MM.1S (cell line): ENCODE results near the gene TMEM101.

Experiments
- DNase-seq: peaks from one replicate; pipeline ENCODE4 v3.0.0-alpha.2; 2015
- H2AFZ ChIP-seq: fragments of 300-600 bp; sonication (generic); 2 replicates; pipeline ENCODE4 v1.6.0; 2016; ENCODE audit warnings: antibody characterized with exemption, low read length
- H3F3A ChIP-seq: fragments of 300-600 bp; sonication (generic); 2 replicates; pipeline ENCODE4 v1.6.1; 2016; ENCODE audit warnings: mild to moderate bottlenecking, antibody characterized with exemption, low read length, moderate library complexity, mixed read lengths; ENCODE audit not compliant: insufficient read depth
- H3K27ac ChIP-seq: fragments of 300-600 bp; sonication (generic); 2 replicates; pipeline ENCODE4 v1.5.1; 2016; ENCODE audit warnings: mild to moderate bottlenecking, low read length
- H3K27me3 ChIP-seq: fragments of 300-600 bp; sonication (generic); replicated peaks from 2 replicates; pipeline ENCODE4 v1.6.0; 2016; ENCODE audit warnings: low read length; ENCODE audit not compliant: insufficient read depth
- H3K36me3 ChIP-seq: fragments of 300-600 bp; sonication (generic); replicated peaks from 2 replicates; pipeline ENCODE4 v1.6.1; 2016; ENCODE audit warnings: mild to moderate bottlenecking, low read length, mixed read lengths; ENCODE audit not compliant: insufficient read depth
- H3K4me1 ChIP-seq: fragments of 300-600 bp; sonication (generic); 2 replicates; pipeline ENCODE4 v1.6.1; 2016; ENCODE audit warnings: low read length, mixed read lengths
- H3K4me2 ChIP-seq: fragments of 300-600 bp; sonication (generic); 2 replicates; pipeline ENCODE4 v1.6.0; 2016; ENCODE audit warnings: low read depth, low read length
- H3K4me3 ChIP-seq: fragments of 300-600 bp; sonication (generic); 2 replicates; pipeline ENCODE4 v1.5.1; 2016; ENCODE audit warnings: low read length, mixed read lengths
- H3K79me2 ChIP-seq: fragments of 300-600 bp; sonication (generic); 2 replicates; pipeline ENCODE4 v1.6.1; 2016; ENCODE audit warnings: mixed run types, low read length, mixed read lengths
- H3K9ac ChIP-seq: fragments of 300-600 bp; sonication (generic); 2 replicates; pipeline ENCODE4 v1.6.1; 2016; ENCODE audit warnings: low read length, mixed read lengths
- H3K9me2 ChIP-seq: fragments of 300-600 bp; sonication (generic); replicated peaks from 2 replicates; pipeline ENCODE4 v1.6.1; 2016; ENCODE audit warnings: mild to moderate bottlenecking, low read length, mixed read lengths; ENCODE audit not compliant: insufficient read depth
- H3K9me3 ChIP-seq: fragments of 300-600 bp; sonication (generic); replicated peaks from 2 replicates; pipeline ENCODE4 v1.6.1; 2016; ENCODE audit warnings: mild to moderate bottlenecking, low read length, mixed read lengths; ENCODE audit not compliant: insufficient read depth
- H4K20me1 ChIP-seq: fragments of 300-600 bp; sonication (generic); 2 replicates; pipeline ENCODE4 v1.6.1; 2016; ENCODE audit warnings: mild to moderate bottlenecking, low read length, moderate library complexity, mixed read lengths; ENCODE audit not compliant: insufficient read depth
- EZH2 ChIP-seq: fragments of 300-600 bp; sonication (generic); optimal IDR thresholded peaks from 2 replicates; pipeline ENCODE3; 2017; ENCODE audit warnings: low read depth, mild to moderate bottlenecking, antibody characterized with exemption, low read length, mixed read lengths
- EZH2phosphoT487 ChIP-seq: fragments of 300-600 bp; sonication (generic); IDR thresholded peaks from 2 replicates; pipeline ENCODE4 v1.6.1; 2018; ENCODE audit warnings: antibody characterized with exemption, low read length
- TF ChIP-seq, protein P1 (sequence below): fragments of 300-600 bp; sonication (generic); IDR thresholded peaks from 2 replicates; pipeline ENCODE4 v1.5.1; 2016; ENCODE audit warnings: antibody characterized with exemption, low read length, mixed read lengths

The TMEM101 gene

DNA sequence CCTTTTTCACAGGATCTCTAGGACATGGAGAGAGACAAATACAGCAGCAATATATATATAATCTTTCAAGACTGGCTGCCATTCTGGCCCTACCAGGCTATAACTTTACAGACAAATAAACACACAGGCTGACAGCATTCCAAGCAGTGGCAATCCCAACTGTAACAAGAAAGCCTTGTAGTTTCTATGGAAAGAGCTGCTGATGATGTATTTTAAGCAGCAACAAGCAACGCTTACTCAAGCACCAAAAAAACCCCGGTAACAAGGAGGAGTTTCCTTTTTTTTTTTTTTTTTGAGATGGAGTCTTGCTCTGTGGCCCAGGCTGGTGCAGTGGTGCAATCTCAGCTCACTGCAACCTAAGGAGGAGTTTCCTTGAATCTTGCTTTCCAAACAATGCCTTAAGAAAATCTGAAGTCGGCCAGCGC lies 28.5 kb upstream of the TMEM101 start:
- Histone ChIP-seq H3K4me3 (no peak overlapping the region), H3K4me2 (no peak overlapping the region), H3K27ac (no peak overlapping the region), H3K9me2 (no peaks in the 10 kb centered on the region), H2AFZ (no peak overlapping the region), H4K20me1 (no peaks in the 10 kb centered on the region; the same call in 1 of the 2 replicates), H3K9ac (no peak overlapping the region), H3F3A (no peaks in the 10 kb centered on the region; the same call in 1 of the 2 replicates), H3K36me3 (0 out of 2 replicates have a peak, but pooled peaks cover 3% of the 10 kb centered on the region), H3K79me2 (peaks cover 76% of the 10 kb centered on the region), H3K9me3 (no peaks in the 10 kb centered on the region), H3K27me3 (no peaks in the 10 kb centered on the region), H3K4me1 (no peaks in the 10 kb centered on the region)
- no peak for DNase-seq
- TF ChIP-seq EZH2 (no peak), EZH2phosphoT487 (no peak)
- TF ChIP-seq, protein P1, sequence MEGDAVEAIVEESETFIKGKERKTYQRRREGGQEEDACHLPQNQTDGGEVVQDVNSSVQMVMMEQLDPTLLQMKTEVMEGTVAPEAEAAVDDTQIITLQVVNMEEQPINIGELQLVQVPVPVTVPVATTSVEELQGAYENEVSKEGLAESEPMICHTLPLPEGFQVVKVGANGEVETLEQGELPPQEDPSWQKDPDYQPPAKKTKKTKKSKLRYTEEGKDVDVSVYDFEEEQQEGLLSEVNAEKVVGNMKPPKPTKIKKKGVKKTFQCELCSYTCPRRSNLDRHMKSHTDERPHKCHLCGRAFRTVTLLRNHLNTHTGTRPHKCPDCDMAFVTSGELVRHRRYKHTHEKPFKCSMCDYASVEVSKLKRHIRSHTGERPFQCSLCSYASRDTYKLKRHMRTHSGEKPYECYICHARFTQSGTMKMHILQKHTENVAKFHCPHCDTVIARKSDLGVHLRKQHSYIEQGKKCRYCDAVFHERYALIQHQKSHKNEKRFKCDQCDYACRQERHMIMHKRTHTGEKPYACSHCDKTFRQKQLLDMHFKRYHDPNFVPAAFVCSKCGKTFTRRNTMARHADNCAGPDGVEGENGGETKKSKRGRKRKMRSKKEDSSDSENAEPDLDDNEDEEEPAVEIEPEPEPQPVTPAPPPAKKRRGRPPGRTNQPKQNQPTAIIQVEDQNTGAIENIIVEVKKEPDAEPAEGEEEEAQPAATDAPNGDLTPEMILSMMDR: no peak

DNA sequence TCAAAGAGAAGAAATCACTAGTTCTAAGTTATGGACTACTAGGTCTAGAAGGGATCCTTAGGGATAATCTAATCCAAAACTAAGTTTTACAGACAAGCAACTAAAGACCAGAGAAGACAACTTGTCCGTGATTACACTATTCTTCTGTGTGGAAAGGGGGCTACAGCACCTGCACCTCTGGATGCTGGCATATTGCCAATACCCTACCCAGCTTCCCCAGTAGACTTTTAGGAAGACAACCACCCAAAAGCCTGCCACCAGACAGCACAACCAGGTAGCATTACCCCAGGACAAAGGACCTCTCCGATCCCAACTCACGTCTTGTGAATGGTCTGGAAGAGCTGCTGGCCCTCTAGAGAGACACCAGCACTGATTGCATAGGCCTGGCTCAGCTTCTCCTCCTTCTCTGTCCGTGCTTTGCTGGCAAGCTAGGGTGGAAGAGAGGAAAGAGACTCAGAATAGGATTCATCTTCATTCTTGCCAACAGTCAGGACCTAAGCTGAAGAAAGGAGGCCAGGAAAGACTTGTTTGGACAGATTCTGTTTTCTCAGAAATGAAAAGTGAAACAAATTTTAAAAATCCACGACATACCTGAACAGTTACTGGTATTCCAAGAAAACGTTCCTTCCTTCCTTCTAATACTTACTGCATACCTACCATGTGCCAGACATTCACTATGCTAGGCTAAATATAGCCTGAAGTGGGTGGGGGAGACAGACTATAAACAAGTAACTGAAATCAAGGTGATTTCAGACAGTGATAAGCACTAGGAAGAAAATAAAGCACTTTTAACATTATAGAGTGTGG lies 25.3 kb upstream of the TMEM101 start:
- Histone ChIP-seq H3K36me3 (0 out of 2 replicates have a peak, but pooled peaks cover 3% of the 10 kb centered on the region), H3K27ac (no peak overlapping the region), H3K4me2 (no peak overlapping the region), H3K79me2 (peaks cover 58% of the 10 kb centered on the region), H3K9me2 (no peaks in the 10 kb centered on the region), H4K20me1 (no peaks in the 10 kb centered on the region; the same call in 1 of the 2 replicates), H3K9me3 (no peaks in the 10 kb centered on the region), H3K4me3 (no peak overlapping the region), H3K4me1 (no peaks in the 10 kb centered on the region), H3K27me3 (no peaks in the 10 kb centered on the region), H2AFZ (no peak overlapping the region), H3K9ac (no peak overlapping the region), H3F3A (no peaks in the 10 kb centered on the region; the same call in 1 of the 2 replicates)
- TF ChIP-seq EZH2 (no peak), EZH2phosphoT487 (no peak)
- TF ChIP-seq, protein P1: no peak
- no peak for DNase-seq

DNA sequence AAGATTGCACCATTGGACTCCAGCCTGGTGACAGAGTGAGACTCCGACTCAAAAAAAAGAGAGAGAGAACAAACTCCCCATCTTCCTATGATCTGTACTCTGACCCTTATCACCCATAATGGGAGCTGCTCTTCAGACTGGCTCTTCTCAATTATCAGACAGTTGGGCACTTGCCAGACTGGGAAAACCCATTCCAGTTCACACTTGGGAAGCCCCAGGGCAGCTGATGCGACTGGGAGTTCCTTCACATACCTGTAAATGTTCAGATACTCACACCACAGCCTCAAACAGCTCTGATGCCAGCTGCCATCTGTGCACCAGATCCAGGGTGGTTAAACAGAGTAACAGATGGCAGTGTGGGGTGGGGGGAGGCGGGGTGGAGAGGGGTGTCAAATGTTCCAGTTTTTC lies 23.8 kb upstream of the TMEM101 start:
- Histone ChIP-seq H3K27ac (no peak overlapping the region), H4K20me1 (no peaks in the 10 kb centered on the region; the same call in 1 of the 2 replicates), H2AFZ (no peak overlapping the region), H3K79me2 (peaks cover 45% of the 10 kb centered on the region), H3F3A (no peaks in the 10 kb centered on the region; the same call in 1 of the 2 replicates), H3K9me3 (no peaks in the 10 kb centered on the region), H3K9me2 (no peaks in the 10 kb centered on the region), H3K36me3 (0 out of 2 replicates have a peak, but pooled peaks cover 3% of the 10 kb centered on the region), H3K4me2 (no peak overlapping the region), H3K4me3 (no peak overlapping the region), H3K4me1 (no peaks in the 10 kb centered on the region), H3K27me3 (no peaks in the 10 kb centered on the region), H3K9ac (no peak overlapping the region)
- TF ChIP-seq EZH2 (no peak), EZH2phosphoT487 (no peak)
- TF ChIP-seq, protein P1: no peak
- no peak for DNase-seq
